Keratinocyte (primary cell): Measurements from ENCODE around the gene SMC3. TPM values are rescaled to one million over a fixed set of nuclear protein-coding genes. Genes with fewer than 3 reads are reported as not detected.
"Not testable (repeated sequence)": the region's sequence is repeated elsewhere in the genome, so short reads cannot be mapped to it uniquely, and the experiment has no call there.

Experiments used
- DNase-seq: peaks from one replicate; pipeline ENCODE4 v3.0.0-alpha.2; 2011; ENCODE audit warnings: low read depth, missing footprints, low spot score
- FAIRE-seq: peaks from 2 replicates; lab custom pipeline; 2011; peaks lifted over from hg19 to GRCh38; lab: Jason Lieb, UNC
- H2AFZ ChIP-seq: 2 replicates; pipeline ENCODE4 v1.6.0; 2012; ENCODE audit warnings: low read length, control low read depth, inconsistent platforms; ENCODE audit not compliant: control insufficient read depth
- H3K27ac ChIP-seq: 2 replicates; pipeline ENCODE4 v1.5.1; 2011; ENCODE audit warnings: low read length; ENCODE audit not compliant: control insufficient read depth, insufficient read depth
- H3K27me3 ChIP-seq: 3 replicates; pipeline ENCODE4 v1.6.0; 2011; ENCODE audit warnings: low read length; ENCODE audit not compliant: control insufficient read depth, insufficient read depth; ENCODE audit errors: extremely low read depth
- H3K36me3 ChIP-seq, 2 experiments: 2 replicates in 1 of 2; 3 replicates in 1 of 2; pipeline ENCODE4 v1.5.1; 2011; ENCODE audit warnings: low read length in 2 of 2, mild to moderate bottlenecking in 1 of 2; ENCODE audit not compliant: control insufficient read depth in 2 of 2, insufficient read depth in 2 of 2; ENCODE audit errors: extremely low read depth in 1 of 2
- H3K4me1 ChIP-seq: 3 replicates; pipeline ENCODE4 v1.5.1; 2011; ENCODE audit warnings: low read length; ENCODE audit not compliant: control insufficient read depth, insufficient read depth; ENCODE audit errors: extremely low read depth
- H3K4me2 ChIP-seq: 3 replicates; pipeline ENCODE4 v1.6.0; 2011; ENCODE audit warnings: low read depth, low read length; ENCODE audit not compliant: control insufficient read depth, insufficient read depth; ENCODE audit errors: extremely low read depth
- H3K4me3 ChIP-seq, 3 experiments: fragments of 200-600 bp in 1 of 3; sonication (generic) in 1 of 3; 2 replicates in 2 of 3; 3 replicates in 1 of 3; pipeline ENCODE4 v1.5.1; 2011 to 2016; ENCODE audit warnings: low read length in 3 of 3, mild to moderate bottlenecking in 3 of 3, control low read depth in 2 of 3, inconsistent platforms in 1 of 3, low read depth in 1 of 3, mixed read lengths in 1 of 3, mixed run types in 1 of 3, moderate library complexity in 1 of 3; ENCODE audit not compliant: control insufficient read depth in 2 of 3, insufficient read depth in 2 of 3; ENCODE audit errors: extremely low read depth in 1 of 3
- H3K79me2 ChIP-seq: 2 replicates; pipeline ENCODE4 v1.6.0; 2012; ENCODE audit warnings: low read length; ENCODE audit not compliant: control insufficient read depth, insufficient read depth
- H3K9ac ChIP-seq: 3 replicates; pipeline ENCODE4 v1.6.0; 2011; ENCODE audit warnings: low read length; ENCODE audit not compliant: control insufficient read depth, insufficient read depth; ENCODE audit errors: extremely low read depth
- H3K9me1 ChIP-seq: 3 replicates; pipeline ENCODE4 v1.6.0; 2011; ENCODE audit warnings: low read length; ENCODE audit not compliant: control insufficient read depth, insufficient read depth; ENCODE audit errors: extremely low read depth
- H3K9me3 ChIP-seq: 2 replicates; pipeline ENCODE4 v1.5.1; 2012; ENCODE audit warnings: low read depth, low read length; ENCODE audit not compliant: control insufficient read depth
- H4K20me1 ChIP-seq: 3 replicates; pipeline ENCODE4 v1.6.0; 2011; ENCODE audit warnings: low read length; ENCODE audit not compliant: control insufficient read depth, insufficient read depth; ENCODE audit errors: extremely low read depth
- CTCF ChIP-seq, 3 experiments: IDR thresholded peaks in 1 of 3; conservative IDR thresholded peaks in 1 of 3; optimal IDR thresholded peaks in 1 of 3; 2 replicates in 2 of 3; 3 replicates in 1 of 3; pipeline versions ENCODE3 to v1.5.1; 2011; ENCODE audit warnings: low read length in 3 of 3, mild to moderate bottlenecking in 3 of 3, moderate library complexity in 2 of 3, control low read depth in 1 of 3, inconsistent platforms in 1 of 3; ENCODE audit not compliant: insufficient read depth in 2 of 3; ENCODE audit errors: extremely low read depth in 1 of 3
- EZH2 ChIP-seq: IDR thresholded peaks from one replicate; pipeline ENCODE4 v1.6.1; 2012; ENCODE audit warnings: inconsistent platforms, mild to moderate bottlenecking, low read length, moderate library complexity
- dilution Hi-C: fragments of 300-500 bp; cut with MboI; formaldehyde crosslinking; loops from one replicate; pipeline ENCODE4 v1.7.0; 2020; ENCODE audit warnings: low sequenced_read_pairs; ENCODE audit not compliant: extremely low pct_ligation_motif_present
- polyA plus RNA-seq, 5 experiments: library from polyadenylated mRNA; depleted of rRNA in 3 of 5; stranded (reverse) in 3 of 5; stranded (forward) in 1 of 5; unstranded in 1 of 5; fragments of >200 nt; gene quantifications; 1 replicate in 1 of 5; 2 replicates in 3 of 5; 3 replicates in 1 of 5; pipeline versions ENCODE4 v1.2.1 to v1.2.3, GENCODE V29; 2011 to 2012; ENCODE audit warnings: missing spikeins in 2 of 5, low read depth in 1 of 5, low replicate concordance in 1 of 5

SMC3 gene
- polyA plus RNA-seq, 1 donor (not counting 4 experiments of a cell fraction or from before 2014, with no cell fraction given): 16.3 TPM

GRCh38 chr10:110531687-110532086 is 35.8 kb upstream of the SMC3 start:
- Histone ChIP-seq H3K9ac (no peak overlapping the region), H3K27me3 (no peaks in the 10 kb centered on the region), H3K27ac (no peak overlapping the region), H3K79me2 (no peaks in the 10 kb centered on the region), H2AFZ (no peak overlapping the region), H3K9me3 (no peaks in the 10 kb centered on the region), H4K20me1 (no peaks in the 10 kb centered on the region), H3K36me3 (no peaks in the 10 kb centered on the region), H3K4me2 (no peak overlapping the region), H3K4me1 (peaks cover 47% of the 10 kb centered on the region), H3K4me3 (no peak overlapping the region), H3K9me1 (peaks cover 2% of the 10 kb centered on the region)
- TF ChIP-seq CTCF (optimal IDR thresholded peaks at IDR 0.05 in 1 of 3, IDR thresholded peaks at IDR 0.05 in 1 of 3, conservative IDR thresholded peaks at IDR 0.05 in 1 of 3; ENCODE audit: extremely low read depth in 1 of 3, insufficient read depth in 2 of 3, low read length in 3 of 3) (no peak), EZH2 (no peak)
- dilution Hi-C loops: no loop called here
- FAIRE-seq (no peak), DNase-seq (no peak)

GRCh38 chr10:110532628-110533027 is 34.9 kb upstream of the SMC3 start:
- peaks cover 40% of the 10 kb centered on the region for H3K4me1 ChIP-seq
- not testable (repeated sequence) for H3K27ac ChIP-seq

GRCh38 chr10:110533149-110533548 is 34.3 kb upstream of the SMC3 start:
- Histone ChIP-seq H3K79me2 (no peaks in the 10 kb centered on the region), H2AFZ (no peak overlapping the region), H3K4me1 (peaks cover 35% of the 10 kb centered on the region), H3K27me3 (no peaks in the 10 kb centered on the region), H4K20me1 (no peaks in the 10 kb centered on the region), H3K9ac (no peak overlapping the region), H3K9me3 (no peaks in the 10 kb centered on the region), H3K4me3 (no peak overlapping the region), H3K27ac (no peak overlapping the region), H3K36me3 (no peaks in the 10 kb centered on the region), H3K4me2 (no peak overlapping the region), H3K9me1 (peaks cover 2% of the 10 kb centered on the region)
- no peak for DNase-seq
- TF ChIP-seq CTCF (optimal IDR thresholded peaks at IDR 0.05 in 1 of 3, IDR thresholded peaks at IDR 0.05 in 1 of 3, conservative IDR thresholded peaks at IDR 0.05 in 1 of 3; ENCODE audit: extremely low read depth in 1 of 3, insufficient read depth in 2 of 3, low read length in 3 of 3) (no peak), EZH2 (no peak)
- FAIRE-seq: no peak
- dilution Hi-C loops: no loop called here

More at GRCh38 chr10:110532628-110533027, 34.9 kb upstream of the SMC3 start:
- H3K4me2 ChIP-seq, H3K9me3 ChIP-seq, dilution Hi-C loops, FAIRE-seq, DNase-seq, H4K20me1 ChIP-seq, H3K9ac ChIP-seq, H3K27me3 ChIP-seq, H3K79me2 ChIP-seq, H3K9me1 ChIP-seq, H3K4me3 ChIP-seq, H3K36me3 ChIP-seq, H2AFZ ChIP-seq: not testable (repeated sequence)
